Ovary (tissue), 9 donors: ENCODE measurements around the gene XYLT1. TPM values are rescaled to one million over a fixed set of nuclear protein-coding genes. Genes with fewer than 3 reads are reported as not detected.

Source experiments
- DNase-seq, 5 donors: peaks; one replicate each; pipeline ENCODE4 v3.0.0-alpha.2; 2019 to 2020
- H3K27ac ChIP-seq, 2 donors: fragments of 200-600 bp; one replicate each; pipeline versions ENCODE4 v1.5.1 to v1.8.0; 2019 to 2022
- H3K27me3 ChIP-seq: fragments of 200-600 bp; one replicate; pipeline ENCODE4 v1.8.0; 2022
- H3K36me3 ChIP-seq: fragments of 200-600 bp; sonication (generic); one replicate; pipeline ENCODE4 v1.5.1; 2019
- H3K4me1 ChIP-seq: one replicate; pipeline ENCODE4 v1.8.1; 2013; ENCODE audit warnings: mild to moderate bottlenecking, moderate library complexity; ENCODE audit not compliant: insufficient read depth
- H3K4me3 ChIP-seq: fragments of 200-600 bp; sonication (generic); one replicate; pipeline ENCODE4 v1.5.1; 2017
- H3K9me3 ChIP-seq, 2 donors: fragments of 200-600 bp in 1 of 2; sonication (generic) in 1 of 2; one replicate each; pipeline versions ENCODE4 v1.5.1 to v1.8.1; 2013 to 2019; ENCODE audit warnings: mild to moderate bottlenecking in 1 of 2, moderate library complexity in 1 of 2
- CTCF ChIP-seq, 3 donors: fragments of 450-650 bp in 2 of 3; fragments of 200-600 bp in 1 of 3; IDR thresholded peaks; one replicate each; pipeline versions ENCODE4 v1.5.1 to v1.8.0; 2016 to 2022; ENCODE audit warnings: antibody characterized with exemption in 3 of 3, mild to moderate bottlenecking in 1 of 3
- EP300 ChIP-seq: sonication (generic); formaldehyde crosslinking; IDR thresholded peaks from one replicate; pipeline ENCODE4 v1.6.1; 2017; ENCODE audit warnings: antibody characterized with exemption
- POLR2A ChIP-seq: fragments of 450-650 bp; IDR thresholded peaks from one replicate; pipeline ENCODE4 v1.6.1; 2017; ENCODE audit warnings: antibody characterized with exemption, mild to moderate bottlenecking, moderate library complexity
- WGBS, 3 donors: extraction: QIAGEN DNeasy Blood & Tissue Kit in 1 of 3; methylation state at CpG; one replicate each; pipeline versions ENCODE4 v1.1.5 to v1.1.7; 2013 to 2017; 5-methylcytosine and 5-hydroxymethylcytosine counted together
- intact Hi-C, 4 donors: fragments of 100-400 bp; cut with DNase I; formaldehyde crosslinking; loops; one replicate each; pipeline versions ENCODE4 v1.11.0 to v1.15.1; 2022 to 2023
- polyA plus RNA-seq, 2 donors: library from polyadenylated mRNA; stranded (reverse); fragments of 200-250 nt in 1 of 2; fragments of 350-450 nt in 1 of 2; fragmentation: Illumina TruSeq in 1 of 2; extraction: RNeasy Lipid Tissue Mini Kit (QIAGEN cat#74804) in 1 of 2; gene quantifications; one replicate each; pipeline ENCODE4 v1.2.3, GENCODE V29; 2013 to 2014
- total RNA-seq, 7 donors: library from RNA; depleted of rRNA in 2 of 7; stranded (reverse); fragments of >200 nt in 2 of 7; fragmentation: NEBNext Ultra II Directional in 3 of 7; extraction: Animal tissue kit (Norgen Biotek cat#: 25700) in 3 of 7; gene quantifications; one replicate each; pipeline versions ENCODE4 v1.1.0 to v1.2.4, GENCODE V29; 2016 to 2023
- donor health status: DM: no; HTN: no; CAD: no; lungs with moderate emphysema.
- donor health status: DM: no; HTN: no; CAD: no.
- donor health status: Bipolar disorder and iron deficiency.
- donor health status: DM: yes; HTN: yes; CAD: no.
- donor health status: DM: no; HTN: no; CAD: no.
- donor health status: DM: yes; HTN: yes; CAD: no.

XYLT1 gene
- total and polyA plus RNA-seq, 9 donors = 3.2 to 38.0 (median 17.3) TPM

- Histone ChIP-seq H3K27ac (no peak overlapping the region), H3K9me3 (no peaks in the 10 kb centered on the region), H3K4me3 (no peak overlapping the region), H3K36me3 (no peaks in the 10 kb centered on the region), H3K27me3 (no peaks in the 10 kb centered on the region), H3K4me1 (peaks cover 7% of the 10 kb centered on the region)
- no peak for DNase-seq
- WGBS, 3 donors = 88 to 93% (median 92%) methylated on average over 8 of the region's 8 CpGs
- intact Hi-C loops = no loop called here
- TF ChIP-seq EP300 (no peak), CTCF (IDR thresholded peaks at IDR 0.05) (no peak), POLR2A (no peak)
Observed at GRCh38 chr16:17453364-17454038, 17.3 kb downstream of the XYLT1 start.

GRCh38 chr16:17452922-17453321 lies 17.8 kb downstream of the XYLT1 start:
- Histone ChIP-seq H3K27me3 (no peaks in the 10 kb centered on the region), H3K9me3 (no peaks in the 10 kb centered on the region), H3K27ac (no peak overlapping the region), H3K36me3 (no peaks in the 10 kb centered on the region), H3K4me1 (peaks cover 7% of the 10 kb centered on the region), H3K4me3 (no peak overlapping the region)
- 67 to 90% (median 81%) methylated on average over 2 of the region's 2 CpGs for WGBS, 3 donors
- TF ChIP-seq POLR2A (no peak), EP300 (no peak), CTCF (IDR thresholded peaks at IDR 0.05) (no peak)
- intact Hi-C loops = no loop called here
- no peak for DNase-seq

GRCh38 chr16:17451843-17452242 lies 18.9 kb downstream of the XYLT1 start:
- no peak for TF ChIP-seq POLR2A
- TF ChIP-seq CTCF (IDR thresholded peaks at IDR 0.05) = no peak
- TF ChIP-seq EP300 = no peak
- H3K27ac ChIP-seq = no peak overlapping the region
- H3K4me1 ChIP-seq = peaks cover 11% of the 10 kb centered on the region
- H3K36me3 ChIP-seq = no peaks in the 10 kb centered on the region
- no peak for DNase-seq
- WGBS, 3 donors = 94 to 96% (median 94%) methylated on average over 3 of the region's 3 CpGs
- no peaks in the 10 kb centered on the region for H3K9me3 ChIP-seq
- intact Hi-C loops = no loop called here
- no peaks in the 10 kb centered on the region for H3K27me3 ChIP-seq
- no peak overlapping the region for H3K4me3 ChIP-seq

- DNase-seq = no peak
- H3K27ac ChIP-seq = no peak overlapping the region
- no peaks in the 10 kb centered on the region for H3K36me3 ChIP-seq
- TF ChIP-seq POLR2A = no peak
- TF ChIP-seq CTCF (IDR thresholded peaks at IDR 0.05) = no peak
- no peak for TF ChIP-seq EP300
- no peak overlapping the region for H3K4me3 ChIP-seq
- H3K9me3 ChIP-seq = no peaks in the 10 kb centered on the region
- 89 to 93% (median 90%) methylated on average over 7 of the region's 7 CpGs for WGBS, 3 donors
- no peaks in the 10 kb centered on the region for H3K27me3 ChIP-seq
- peaks cover 11% of the 10 kb centered on the region for H3K4me1 ChIP-seq
- intact Hi-C loops = no loop called here
Observed at GRCh38 chr16:17450291-17450690, 20.5 kb downstream of the XYLT1 start.
